Activated T-cell treated with anti-CD3 and anti-CD28 coated beads, Interleukin-2, amount 50 U/mL, for 1 hour (primary cell): ENCODE measurements around the gene CARHSP1.
"Not testable (repeated sequence)": the region's sequence is repeated elsewhere in the genome, so short reads cannot be mapped to it uniquely, and the experiment has no call there.

ENCODE experiments used
- DNase-seq: peaks from one replicate; pipeline ENCODE4 v3.0.0-alpha.2; 2020

Gene CARHSP1

GRCh38 chr16:8892101-8892575 is 23.3 kb upstream of the CARHSP1 start:
- DNase-seq: no peak

- DNase-seq: no peak
Observed at GRCh38 chr16:8890549-8890921, 21.7 kb upstream of the CARHSP1 start.

GRCh38 chr16:8889893-8890548 is 21.2 kb upstream of the CARHSP1 start:
- DNase-seq: no peak

GRCh38 chr16:8888951-8889892 is 20.4 kb upstream of the CARHSP1 start:
- DNase-seq: no peak

GRCh38 chr16:8887952-8888560 is 19.2 kb upstream of the CARHSP1 start:
- DNase-seq: no peak

- DNase-seq: no peak
Observed at GRCh38 chr16:8887431-8887765, 18.6 kb upstream of the CARHSP1 start.

GRCh38 chr16:8886593-8887430 is 18.0 kb upstream of the CARHSP1 start:
- no peak for DNase-seq

GRCh38 chr16:8885674-8886592 is 17.1 kb upstream of the CARHSP1 start:
- no peak for DNase-seq

- no peak for DNase-seq
Observed at GRCh38 chr16:8882725-8883377, 14.0 kb upstream of the CARHSP1 start.

- DNase-seq: no peak
Observed at GRCh38 chr16:8882041-8882617, 13.3 kb upstream of the CARHSP1 start, which contains the start of gene LITAFD. LITAFD (plus strand) TSS chr16:8882351; CDS start chr16:8884356, 2,005 bp downstream.

- no peak for DNase-seq
Observed at GRCh38 chr16:8880839-8881510, 12.2 kb upstream of the CARHSP1 start.

- DNase-seq: no peak
Observed at GRCh38 chr16:8878523-8878911, 9.7 kb upstream of the CARHSP1 start.

GRCh38 chr16:8877894-8878522 is 9.2 kb upstream of the CARHSP1 start:
- no peak for DNase-seq

GRCh38 chr16:8875317-8875716 is 6.5 kb upstream of the CARHSP1 start:
- not testable (repeated sequence) for DNase-seq

- no peak for DNase-seq
Observed at GRCh38 chr16:8874388-8874787, 5.6 kb upstream of the CARHSP1 start.

GRCh38 chr16:8873866-8874195 is 5.0 kb upstream of the CARHSP1 start:
- not testable (repeated sequence) for DNase-seq

- DNase-seq: no peak
Observed at GRCh38 chr16:8872967-8873865, 4.4 kb upstream of the CARHSP1 start.

GRCh38 chr16:8872071-8872470 is 3.3 kb upstream of the CARHSP1 start:
- no peak for DNase-seq

- DNase-seq: not testable (repeated sequence)
Observed at GRCh38 chr16:8869988-8870241, 1.1 kb upstream of the CARHSP1 start.
